ENCODE data around the gene PPP3R2. TPM values are rescaled to one million over a fixed set of nuclear protein-coding genes. Genes with fewer than 3 reads are reported as not detected.

The PPP3R2 gene
- total RNA-seq, 1 donor from 2014 or later, result not detected

GRCh38 chr9:101579711-101580545 lies 14.8 kb downstream of the PPP3R2 start:
- Mint-ChIP-seq H3K4me3 (ENCODE audit: low read depth) (no peak overlapping the region), H3K27ac (no peak overlapping the region), H3K27me3 (no peaks in the 10 kb centered on the region), H3K36me3 (ENCODE audit: insufficient read depth) (no peaks in the 10 kb centered on the region), H3K4me1 (ENCODE audit: low read depth) (peaks cover 5% of the 10 kb centered on the region), H3K9me3 (ENCODE audit: low read depth) (no peaks in the 10 kb centered on the region)
- no peak for TF ChIP-seq CTCF (IDR thresholded peaks at IDR 0.05; ENCODE audit: unreplicated experiment)
- no peak for DNase-seq (ENCODE audit: low spot score, unreplicated experiment)

GRCh38 chr9:101578378-101578777 lies 16.4 kb downstream of the PPP3R2 start:
- H3K36me3 Mint-ChIP-seq (ENCODE audit: insufficient read depth), result no peaks in the 10 kb centered on the region
- peaks cover 5% of the 10 kb centered on the region for H3K4me1 Mint-ChIP-seq (ENCODE audit: low read depth)
- no peaks in the 10 kb centered on the region for H3K27me3 Mint-ChIP-seq
- H3K4me3 Mint-ChIP-seq (ENCODE audit: low read depth), result no peak overlapping the region
- H3K9me3 Mint-ChIP-seq (ENCODE audit: low read depth), result no peaks in the 10 kb centered on the region
- DNase-seq (ENCODE audit: low spot score, unreplicated experiment), result no peak
- no peak for TF ChIP-seq CTCF (IDR thresholded peaks at IDR 0.05; ENCODE audit: unreplicated experiment)
- no peak overlapping the region for H3K27ac Mint-ChIP-seq

- Mint-ChIP-seq H3K9me3 (ENCODE audit: low read depth) (no peaks in the 10 kb centered on the region), H3K4me1 (ENCODE audit: low read depth) (peaks cover 14% of the 10 kb centered on the region), H3K27ac (no peak overlapping the region), H3K4me3 (ENCODE audit: low read depth) (no peak overlapping the region), H3K36me3 (ENCODE audit: insufficient read depth) (peaks cover 1% of the 10 kb centered on the region), H3K27me3 (no peaks in the 10 kb centered on the region)
- no peak for DNase-seq (ENCODE audit: low spot score, unreplicated experiment)
- TF ChIP-seq CTCF (IDR thresholded peaks at IDR 0.05; ENCODE audit: unreplicated experiment), result no peak
These were observed 19.9 kb downstream of the PPP3R2 start for GRCh38 chr9:101574731-101575333.

GRCh38 chr9:101572316-101572715 lies 22.5 kb downstream of the PPP3R2 start:
- no peak for DNase-seq (ENCODE audit: low spot score, unreplicated experiment)
- Mint-ChIP-seq H3K4me3 (ENCODE audit: low read depth) (no peak overlapping the region), H3K36me3 (ENCODE audit: insufficient read depth) (peaks cover 7% of the 10 kb centered on the region), H3K9me3 (ENCODE audit: low read depth) (no peaks in the 10 kb centered on the region), H3K27me3 (no peaks in the 10 kb centered on the region), H3K27ac (no peak overlapping the region), H3K4me1 (ENCODE audit: low read depth) (peaks cover 14% of the 10 kb centered on the region)
- no peak for TF ChIP-seq CTCF (IDR thresholded peaks at IDR 0.05; ENCODE audit: unreplicated experiment)

- H3K36me3 Mint-ChIP-seq (ENCODE audit: insufficient read depth), result peaks cover 7% of the 10 kb centered on the region
- H3K27ac Mint-ChIP-seq, result no peak overlapping the region
These were observed 23.7 kb downstream of the PPP3R2 start for GRCh38 chr9:101571114-101571513.

More at GRCh38 chr9:101571114-101571513, 23.7 kb downstream of the PPP3R2 start:
- Mint-ChIP-seq H3K9me3 (ENCODE audit: low read depth) (no peaks in the 10 kb centered on the region), H3K4me3 (ENCODE audit: low read depth) (no peak overlapping the region), H3K4me1 (ENCODE audit: low read depth) (peaks cover 14% of the 10 kb centered on the region), H3K27me3 (no peaks in the 10 kb centered on the region)
- DNase-seq (ENCODE audit: low spot score, unreplicated experiment), result no peak
- no peak for TF ChIP-seq CTCF (IDR thresholded peaks at IDR 0.05; ENCODE audit: unreplicated experiment)
